GM19025 (cell line): ENCODE measurements around the gene POGLUT3.

Source experiments
- ATAC-seq: cut with Tn5 transposase; IDR thresholded peaks from one replicate; pipeline ENCODE4 v1.9.1; 2021; ENCODE audit warnings: mild to moderate bottlenecking, low read depth, moderate library complexity; ENCODE audit not compliant: unreplicated experiment

POGLUT3 gene

DNA sequence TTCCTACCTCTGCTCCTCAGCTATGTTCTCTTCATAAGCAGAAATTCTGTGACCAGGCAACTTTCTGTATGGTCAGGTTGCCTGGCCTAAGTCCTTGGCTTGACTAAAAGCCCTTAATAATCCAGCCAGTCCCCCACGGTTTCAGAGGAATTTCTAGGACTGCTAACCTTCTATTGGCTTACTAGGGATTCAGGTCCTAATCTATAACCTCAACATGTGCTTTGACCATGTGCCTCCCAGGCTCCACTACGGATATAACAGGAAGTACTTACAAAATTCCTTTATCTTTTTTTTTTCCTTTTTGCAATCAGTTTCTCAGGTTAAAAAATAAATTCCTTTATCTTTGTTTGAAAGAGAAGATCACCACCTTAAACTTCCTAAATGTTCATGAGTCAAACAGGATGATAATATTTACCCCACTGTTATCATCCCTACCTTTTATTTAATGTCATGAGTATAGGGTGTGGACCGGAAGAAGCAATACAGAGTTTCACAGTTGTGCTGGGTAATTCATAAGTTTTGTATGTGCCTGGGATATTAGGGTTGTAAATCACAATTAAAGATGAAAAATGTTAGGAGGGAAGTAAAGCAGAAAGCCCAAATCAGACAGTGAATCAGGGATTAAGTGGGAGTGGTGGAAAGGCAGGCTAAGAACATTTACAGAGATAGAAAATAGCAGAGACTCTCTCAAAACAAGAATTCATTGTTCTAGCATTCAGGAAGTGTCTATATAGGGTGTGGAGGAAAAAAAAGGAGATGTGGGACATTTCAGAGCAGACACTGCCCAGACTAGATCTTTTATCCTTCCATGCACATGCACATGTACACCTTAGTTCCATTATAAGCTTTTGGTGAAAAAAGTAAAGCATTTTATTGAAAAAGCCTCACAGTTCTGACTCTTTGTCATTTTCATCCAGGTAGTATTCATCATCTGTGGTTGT is 10.7 kb upstream of the POGLUT3 start:
- no peak for ATAC-seq

DNA sequence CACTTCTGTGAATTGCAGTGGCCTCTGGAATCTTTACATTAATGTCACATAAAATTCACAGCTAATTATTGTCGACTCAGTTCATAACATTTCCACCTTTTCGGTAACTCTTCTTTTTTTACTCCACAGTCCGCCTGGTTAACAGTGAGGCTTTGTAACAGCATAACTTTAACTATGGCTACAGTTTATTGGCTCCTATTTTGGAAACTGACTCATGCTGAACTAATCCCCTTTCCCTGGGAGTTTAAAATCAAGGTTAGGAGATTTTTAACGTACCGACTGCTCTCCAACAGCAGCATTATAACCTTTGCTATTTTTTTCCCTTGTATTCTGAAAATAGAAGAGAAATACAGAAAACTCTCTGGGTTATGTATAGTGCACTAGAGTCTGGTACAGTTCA is 3.2 kb upstream of the POGLUT3 start:
- no peak for ATAC-seq

DNA sequence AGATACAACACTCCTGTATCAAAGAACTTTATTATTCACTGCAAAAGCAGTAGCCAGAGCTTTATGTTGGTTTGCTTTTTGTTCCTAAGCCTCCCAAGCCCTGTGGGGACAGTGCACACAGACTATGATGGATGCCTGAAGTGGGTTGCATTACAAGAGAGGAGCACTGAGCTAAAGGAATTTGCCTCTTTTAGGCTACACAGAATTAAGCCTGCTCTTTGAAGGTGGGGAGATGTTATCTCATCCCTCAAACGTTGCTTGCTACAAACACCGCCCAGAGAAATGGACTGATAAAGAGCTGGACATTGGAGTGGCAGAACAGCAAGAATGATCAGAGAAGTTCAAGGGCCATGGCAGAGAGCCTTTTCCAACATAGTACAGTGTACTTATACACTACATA is 2.5 kb upstream of the POGLUT3 start:
- no peak for ATAC-seq

DNA sequence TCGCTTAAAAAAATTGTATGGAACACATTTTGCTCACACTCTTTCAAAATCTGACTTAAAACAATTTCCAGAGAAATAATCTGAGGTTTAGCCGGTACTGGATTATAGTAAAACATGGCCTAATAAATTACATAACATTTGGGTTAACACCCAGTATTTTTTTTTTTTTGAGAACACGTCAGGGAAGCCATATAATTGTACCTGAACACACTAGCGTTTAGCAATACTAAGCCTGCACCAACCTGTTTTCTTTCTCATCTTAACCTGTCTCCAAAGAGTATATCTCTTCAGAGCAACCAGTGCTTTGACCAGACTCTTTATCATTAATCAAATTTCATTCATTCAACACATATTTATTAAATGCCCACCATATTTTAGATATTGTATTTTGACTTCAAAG is 2.0 kb upstream of the POGLUT3 start:
- no peak for ATAC-seq

DNA sequence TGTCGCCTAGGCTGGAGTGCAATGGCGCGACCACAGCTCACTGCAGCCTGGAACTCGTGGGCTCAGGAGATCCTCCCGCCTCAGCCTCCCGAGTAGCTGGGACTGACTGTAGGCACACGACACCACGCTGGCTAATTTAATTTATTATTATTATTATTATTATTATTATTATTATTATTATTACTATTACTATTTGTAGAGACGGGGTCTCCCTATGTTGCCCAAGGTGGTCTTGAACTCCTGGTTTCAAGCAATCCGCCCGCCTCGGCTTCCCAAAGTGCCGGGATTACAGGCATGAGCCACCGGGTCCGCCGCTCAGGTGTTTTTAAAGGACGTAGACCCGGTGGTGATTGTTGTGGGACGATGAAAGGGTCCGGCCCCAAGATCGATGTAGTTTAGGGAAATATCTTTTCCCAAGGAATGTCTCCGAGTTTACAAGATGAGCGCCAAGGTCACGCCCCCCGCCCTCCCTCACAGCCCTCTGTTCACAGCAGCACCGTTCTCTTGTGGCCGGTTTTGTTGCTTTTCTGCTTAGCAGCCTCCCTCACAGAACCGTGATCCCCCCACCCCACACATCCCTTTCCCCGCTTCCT is 728 bp upstream of the POGLUT3 start:
- ATAC-seq, result peak; percentile 2

DNA sequence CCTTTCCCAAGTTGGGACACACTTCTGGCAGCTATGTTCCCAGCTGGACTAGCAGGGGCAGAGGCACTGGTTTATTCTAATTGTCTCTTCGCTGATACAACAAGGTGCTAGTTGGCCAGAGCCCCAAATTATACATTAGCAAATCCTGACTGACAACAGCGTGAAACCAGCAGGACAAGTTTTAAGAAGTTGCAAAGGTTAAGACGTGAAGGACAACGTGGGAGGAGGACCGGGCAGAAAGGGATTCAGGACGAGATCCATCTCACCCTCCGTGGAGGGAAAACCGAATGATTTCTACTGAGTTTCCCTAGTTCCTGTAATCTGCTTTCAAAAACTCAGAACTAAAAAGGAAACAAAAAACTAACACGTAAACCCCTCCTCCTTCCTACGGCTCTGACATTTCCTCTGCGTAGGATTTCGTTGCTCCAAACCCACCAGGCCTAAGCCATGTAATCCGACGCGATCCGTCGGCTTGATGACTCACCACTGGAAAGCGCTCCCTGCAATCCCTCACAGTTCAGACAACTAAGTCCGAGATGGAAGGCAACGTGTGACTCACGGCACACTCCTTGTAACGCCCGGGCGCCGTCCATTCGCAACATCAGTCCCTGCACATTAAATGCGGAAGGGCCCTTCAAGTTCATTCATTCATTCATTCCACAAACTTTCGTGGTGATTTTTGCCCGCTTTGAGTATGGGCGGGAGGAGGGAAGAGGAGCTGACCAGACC is 703 bp downstream of the POGLUT3 start:
- ATAC-seq, result peak; percentile 39

DNA sequence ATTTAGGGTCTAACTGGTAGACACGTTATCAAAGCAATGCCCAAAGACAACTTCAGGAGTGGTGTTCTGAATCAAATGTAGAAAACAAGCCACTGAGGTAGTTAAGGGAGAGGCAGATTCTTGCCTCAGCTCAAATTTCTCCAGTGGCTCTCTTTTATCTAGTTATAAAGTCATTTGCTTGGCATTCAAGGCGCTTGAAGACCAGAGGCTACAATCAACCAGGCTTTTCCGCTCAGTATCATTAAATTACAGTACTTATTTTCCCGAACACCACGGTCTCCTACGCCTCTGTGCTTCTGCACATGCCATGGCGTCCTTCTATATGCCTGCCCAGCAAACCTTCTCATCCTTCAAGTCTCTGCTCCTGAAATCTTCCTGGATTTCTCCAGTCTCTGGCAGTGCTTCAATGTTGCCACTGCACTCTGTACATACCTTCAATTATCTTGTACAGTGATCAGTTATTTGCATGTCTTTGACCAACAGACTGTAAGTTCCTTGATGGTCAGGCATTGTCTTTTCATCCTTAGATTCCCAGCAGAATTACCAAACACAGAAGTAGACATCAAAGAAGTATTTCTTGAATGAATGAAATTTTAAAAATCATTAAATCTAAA is 1.4 kb downstream of the POGLUT3 start:
- ATAC-seq, result no peak

DNA sequence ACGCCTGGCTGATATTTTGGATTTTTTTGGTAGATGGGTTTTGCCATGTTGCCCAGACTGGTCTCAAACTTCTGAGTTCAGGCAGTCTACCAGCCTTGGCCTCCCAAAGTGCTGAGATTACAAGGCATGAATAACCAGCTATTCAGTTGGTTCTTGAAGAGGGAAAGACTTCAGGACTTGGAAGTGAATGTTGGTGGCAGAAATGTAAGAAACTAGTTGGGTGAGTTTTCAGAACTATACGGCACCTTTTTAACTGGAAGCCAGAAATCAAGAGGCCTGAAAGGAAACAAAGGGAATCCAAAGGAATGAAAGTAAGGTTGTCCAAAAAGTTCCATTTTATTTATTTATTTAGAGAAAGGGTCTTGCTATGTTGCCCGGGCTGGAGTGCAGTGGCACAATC is 2.9 kb downstream of the POGLUT3 start:
- no peak for ATAC-seq

DNA sequence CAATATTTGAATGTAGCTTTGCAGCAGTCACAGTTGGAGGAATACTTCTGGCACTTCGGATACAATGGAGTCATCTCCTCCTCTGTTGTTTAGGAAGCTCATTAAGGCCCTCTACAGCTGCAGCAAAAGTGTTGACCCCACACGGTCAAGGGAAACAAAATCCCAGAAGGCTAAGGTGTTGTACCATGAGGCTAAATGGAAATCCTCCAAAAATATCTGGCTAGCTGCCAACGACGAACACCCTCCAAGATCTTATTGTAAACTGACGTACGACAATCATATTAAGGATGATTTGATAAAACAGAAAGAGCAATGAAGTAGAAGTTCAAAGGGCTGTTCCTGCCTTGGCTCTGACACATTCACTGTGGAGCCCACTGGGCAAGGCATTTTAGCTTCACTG is 4.0 kb downstream of the POGLUT3 start:
- ATAC-seq, result no peak

DNA sequence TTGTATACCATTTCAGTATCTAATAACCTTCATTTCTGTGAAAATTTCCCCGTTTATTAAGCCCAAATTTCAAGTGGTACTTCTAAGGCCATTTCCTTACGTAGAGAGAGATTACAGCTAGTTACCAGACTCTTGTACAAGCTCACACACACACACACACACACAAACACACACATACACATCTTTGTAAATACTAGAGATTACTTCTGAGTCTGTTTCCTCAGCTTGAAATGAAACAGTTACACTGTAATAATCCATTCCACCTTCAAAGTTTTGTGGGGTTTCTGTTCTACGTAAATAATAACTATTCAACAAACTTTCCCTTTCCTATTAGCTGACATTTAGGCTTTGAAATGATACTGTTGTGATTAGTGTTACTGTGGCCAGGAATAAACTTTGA is 6.2 kb downstream of the POGLUT3 start:
- ATAC-seq, result no peak

DNA sequence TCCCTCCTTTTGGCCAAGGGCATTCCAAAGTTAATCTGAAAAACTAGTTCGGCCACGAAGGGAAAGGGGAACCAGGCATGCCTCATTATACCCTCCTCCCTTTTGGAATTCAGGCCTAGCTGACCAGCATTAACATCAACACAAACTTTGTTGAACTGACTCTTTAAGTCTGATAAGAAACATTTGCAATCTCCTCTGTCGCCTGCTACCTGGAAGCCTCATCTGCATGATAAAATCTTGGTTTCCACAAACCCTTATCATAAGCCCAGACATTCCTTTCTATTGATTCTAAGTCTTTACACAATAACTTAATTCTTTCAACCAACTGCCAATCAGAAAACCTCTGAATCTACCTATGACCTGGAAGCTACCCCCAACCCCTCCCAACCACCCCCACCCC is 11.4 kb downstream of the POGLUT3 start:
- no peak for ATAC-seq

DNA sequence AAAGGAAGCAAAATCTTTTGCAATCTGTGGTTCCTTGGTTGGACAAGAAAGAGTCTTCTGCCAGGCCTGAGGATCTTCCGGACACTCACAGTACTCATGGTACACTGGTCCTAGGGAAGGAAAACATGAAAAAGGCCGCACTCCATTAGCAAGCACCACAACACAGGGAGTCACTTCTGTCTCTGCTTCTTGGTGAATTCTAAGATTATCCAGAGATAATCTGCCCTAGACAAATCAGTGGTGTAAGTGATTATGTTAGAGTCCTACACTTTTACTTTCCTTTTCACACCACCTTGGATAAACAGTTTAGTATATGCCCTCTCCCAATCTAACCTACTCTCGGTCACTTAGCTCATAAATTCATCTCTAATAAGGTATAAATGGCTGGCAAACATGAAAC is 11.9 kb downstream of the POGLUT3 start:
- ATAC-seq, result no peak

DNA sequence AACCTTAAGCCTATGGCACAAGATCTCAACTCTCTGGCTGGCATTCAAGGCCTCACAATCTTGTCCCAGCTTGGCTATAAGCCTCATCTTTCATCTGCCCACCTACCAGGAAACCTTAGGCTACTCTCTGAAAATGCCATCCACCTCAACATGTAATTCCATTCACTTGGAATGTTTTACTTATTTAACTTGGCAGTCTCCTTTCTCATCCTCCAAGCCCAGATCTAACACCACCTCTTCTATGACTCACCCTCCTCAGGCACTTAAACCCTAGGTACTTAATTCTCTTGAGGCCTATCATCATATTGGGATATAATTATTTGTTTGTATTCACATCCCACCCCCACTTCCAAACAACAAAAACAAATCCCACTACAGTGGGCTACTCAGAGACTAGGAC is 15.0 kb downstream of the POGLUT3 start:
- no peak for ATAC-seq

DNA sequence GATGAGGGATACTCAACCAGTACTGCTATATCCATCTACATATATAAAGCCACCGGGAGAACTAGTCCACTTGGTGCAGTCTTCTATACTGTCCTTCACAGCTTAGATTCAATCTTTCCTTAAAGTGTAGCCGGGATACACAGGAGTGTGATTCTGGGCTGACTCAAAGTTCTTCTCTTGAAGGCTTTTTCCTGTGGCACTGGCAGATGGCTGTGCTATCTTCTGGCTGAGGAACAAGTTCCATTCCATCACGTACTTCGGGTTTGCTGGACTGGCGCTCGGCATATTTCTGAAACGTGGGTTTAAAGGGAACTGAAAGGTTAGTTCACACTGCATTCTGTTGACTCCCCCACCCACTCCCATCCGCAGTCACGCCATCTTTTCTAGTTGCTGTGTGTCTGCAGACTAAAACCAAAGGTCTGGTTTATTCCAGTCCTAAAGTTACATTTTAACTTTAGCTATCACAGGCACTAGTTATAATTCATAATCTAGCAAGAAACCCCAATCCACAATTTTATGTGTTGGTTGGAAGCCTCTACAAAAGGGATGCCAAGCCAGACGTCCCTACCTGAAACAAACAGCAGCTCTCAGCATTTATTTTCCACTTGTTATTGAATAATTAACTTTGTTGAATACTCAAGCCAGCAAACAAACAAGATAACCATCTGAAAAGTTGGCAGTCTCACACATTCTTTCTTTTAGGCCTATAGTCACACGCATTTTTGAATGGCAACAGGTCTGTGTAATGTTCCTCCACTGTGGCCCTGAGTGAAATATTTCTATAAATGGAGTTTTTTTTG is 23.3 kb downstream of the POGLUT3 start:
- no peak for ATAC-seq

DNA sequence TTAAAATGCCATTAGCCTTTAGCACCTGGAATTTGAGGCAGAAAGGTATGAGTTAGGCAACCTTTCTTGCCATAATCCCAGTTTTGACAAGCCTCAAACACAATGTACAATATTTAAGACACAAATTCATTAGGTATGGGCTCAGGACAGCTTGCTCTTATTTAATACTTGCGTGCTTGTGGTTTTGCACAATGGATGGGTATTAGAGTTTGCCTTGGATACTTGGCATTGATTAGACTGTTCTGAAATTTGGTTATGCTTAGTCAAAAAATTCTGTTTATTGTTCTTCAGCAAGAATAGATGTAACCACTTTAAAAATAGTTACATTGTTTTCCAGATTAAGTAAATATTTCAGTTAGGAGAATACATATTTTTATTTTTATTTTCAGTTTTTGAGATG is 25.5 kb downstream of the POGLUT3 start:
- ATAC-seq, result no peak

DNA sequence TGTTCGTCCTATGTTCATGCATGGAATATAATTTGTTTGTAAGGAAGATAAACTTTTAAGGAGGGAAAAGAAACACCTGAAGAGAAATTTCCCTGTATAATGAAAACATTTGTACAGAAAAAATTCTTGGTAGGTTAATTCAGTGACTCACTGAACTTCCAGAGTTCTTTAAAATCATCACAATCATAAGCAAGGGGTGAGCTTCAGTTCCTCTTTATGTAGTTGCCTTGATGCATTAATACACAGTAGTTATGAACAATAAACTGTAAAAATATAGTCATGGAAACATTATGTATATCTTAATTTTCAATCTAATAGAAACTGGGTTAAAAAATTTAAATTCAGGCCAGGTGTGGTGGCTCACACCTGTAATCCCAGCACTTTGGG is 29.7 kb downstream of the POGLUT3 start:
- no peak for ATAC-seq

DNA sequence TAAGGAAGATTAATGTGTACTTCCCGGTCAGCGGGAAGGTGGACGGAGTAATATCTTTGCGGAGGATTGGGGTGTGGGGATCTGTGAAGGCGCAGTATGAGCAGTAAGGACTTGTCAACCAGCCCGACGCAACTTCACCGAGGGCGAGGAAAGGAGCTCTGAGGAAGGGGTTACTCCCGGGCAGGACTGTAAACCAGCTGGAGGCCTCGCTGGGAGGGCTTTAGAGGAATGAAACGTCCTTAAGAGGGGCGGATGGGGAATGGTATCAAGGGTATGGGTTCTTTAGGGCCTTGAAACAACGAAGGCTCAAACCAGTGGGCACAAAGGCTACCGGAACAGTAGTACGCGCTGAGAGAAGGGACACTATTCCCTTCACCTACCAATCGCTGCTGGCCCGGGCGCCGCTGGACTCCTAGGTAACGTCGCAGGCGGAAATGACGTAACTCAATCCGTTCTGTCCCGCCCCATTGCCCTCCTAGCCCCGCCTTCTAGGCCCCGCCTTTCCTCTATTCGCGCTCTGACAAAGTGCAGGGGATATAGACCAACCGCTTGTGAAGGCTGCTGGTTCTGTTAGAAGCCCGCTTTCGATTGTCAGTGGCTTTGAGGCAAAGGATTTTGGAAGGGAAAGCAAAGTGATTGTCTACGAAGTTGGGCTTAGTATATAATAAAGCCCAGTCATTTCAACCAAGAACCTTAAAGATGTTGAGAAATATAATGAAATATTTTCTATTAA is 30.9 kb downstream of the POGLUT3 start, which contains the start of gene C11orf65:
TSS of gene C11orf65 (minus strand) at position 439 of the 733 bp plus-strand sequence. CDS start 5,970 bp downstream, outside the sequence.
- ATAC-seq, result peak; percentile 100

DNA sequence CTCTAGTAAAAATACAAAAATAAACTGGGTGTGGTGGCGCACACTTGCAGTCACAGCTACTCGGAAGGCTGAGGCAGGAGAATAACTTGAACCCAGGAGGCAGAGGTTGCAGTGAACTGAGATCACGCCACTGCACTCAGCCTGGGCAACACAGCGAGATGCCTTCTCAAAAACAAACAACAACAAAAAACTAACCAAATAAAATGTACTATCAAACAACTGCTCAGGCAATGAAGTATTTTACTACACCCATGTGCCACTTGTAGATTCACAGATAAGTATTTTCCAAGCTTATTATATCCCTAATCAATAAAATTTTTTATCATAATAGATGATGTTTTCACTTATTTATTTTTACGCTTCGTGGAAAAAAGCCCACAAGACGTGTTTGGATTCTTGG is 31.8 kb downstream of the POGLUT3 start:
- ATAC-seq, result no peak

DNA sequence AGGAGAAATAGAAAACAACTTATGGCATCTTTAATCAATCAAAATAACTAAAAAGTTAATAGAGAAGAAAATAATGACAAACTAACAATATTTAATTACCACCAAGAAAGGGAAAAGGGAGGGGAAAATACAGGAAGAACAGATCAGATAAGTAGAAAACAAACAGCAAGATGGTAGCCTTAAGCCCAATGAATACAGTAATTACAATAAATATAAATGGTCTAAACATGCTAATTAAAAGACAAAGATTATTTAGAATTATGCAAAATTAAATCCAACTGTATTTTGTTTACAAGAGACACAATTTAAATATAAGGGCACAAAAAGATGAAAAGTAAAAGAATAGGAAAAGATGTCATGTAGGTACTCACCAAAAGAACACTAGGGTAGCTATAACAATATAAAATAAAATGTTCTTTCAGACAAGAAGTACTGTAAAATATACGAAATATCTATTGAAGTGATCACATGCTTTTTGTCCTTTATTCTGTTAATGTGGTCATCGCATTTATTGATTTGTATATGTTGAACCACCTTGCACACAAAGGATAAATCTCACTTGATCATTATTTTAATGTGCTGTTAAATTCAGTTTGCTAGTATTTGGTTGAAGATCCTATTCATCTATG is 44.9 kb downstream of the POGLUT3 start:
- no peak for ATAC-seq
